H1 (cell line): Measurements from ENCODE around the gene RHOB. TPM values are rescaled to one million over a fixed set of nuclear protein-coding genes. Genes with fewer than 3 reads are reported as not detected.

Source experiments
- CTCF ChIA-PET: fragments of 300-600 bp; sonication (Branson Sonifier 250); formaldehyde crosslinking; loops from one replicate; lab custom pipeline; 2021; ENCODE audit not compliant: partially characterized antibody; lab: Charles Lee
- POLR2A ChIA-PET: fragments of 300-600 bp; sonication (Branson Sonifier 250); formaldehyde crosslinking; loops from one replicate; lab custom pipeline; 2021; ENCODE audit warnings: inconsistent platforms; ENCODE audit not compliant: partially characterized antibody; lab: Charles Lee
- DNase-seq, 2 experiments: peaks; one replicate each; pipeline versions ENCODE4 v3.0.0 to v3.0.0-alpha.2; 2010 to 2022; ENCODE audit warnings: low spot score in 2 of 2, low read depth in 1 of 2, mixed read lengths in 1 of 2
- FAIRE-seq: peaks from 2 replicates; lab custom pipeline; 2011; peaks lifted over from hg19 to GRCh38; lab: Jason Lieb, UNC
- H2AFZ ChIP-seq: 2 replicates; pipeline ENCODE4 v1.8.1; 2012; ENCODE audit warnings: low read length, inconsistent platforms
- H2AK5ac ChIP-seq: 2 replicates; pipeline ENCODE4 v1.6.1; 2013; ENCODE audit warnings: low read depth, low read length
- H2BK120ac ChIP-seq: replicated peaks from 2 replicates; pipeline ENCODE3; 2013; ENCODE audit warnings: low read depth, low read length, inconsistent platforms
- H2BK12ac ChIP-seq: 2 replicates; pipeline ENCODE4 v1.6.1; 2013; ENCODE audit warnings: low read depth, low read length
- H2BK15ac ChIP-seq: 2 replicates; pipeline ENCODE4 v1.6.1; 2013; ENCODE audit warnings: low read length
- H2BK20ac ChIP-seq: 2 replicates; pipeline ENCODE4 v1.6.1; 2013; ENCODE audit warnings: low read length
- H2BK5ac ChIP-seq: 2 replicates; pipeline ENCODE4 v1.6.1; 2013; ENCODE audit warnings: low read depth, low read length
- H3K14ac ChIP-seq: 2 replicates; pipeline ENCODE4 v1.6.1; 2013; ENCODE audit warnings: inconsistent platforms; ENCODE audit not compliant: insufficient read length
- H3K18ac ChIP-seq: 2 replicates; pipeline ENCODE4 v1.6.1; 2013; ENCODE audit warnings: low read length; ENCODE audit errors: extremely low read depth
- H3K23ac ChIP-seq: 2 replicates; pipeline ENCODE4 v1.6.1; 2013; ENCODE audit warnings: inconsistent platforms; ENCODE audit not compliant: insufficient read length
- H3K23me2 ChIP-seq: 2 replicates; pipeline ENCODE4 v1.6.1; 2013; ENCODE audit warnings: low read depth, low read length
- H3K27ac ChIP-seq: 2 replicates; pipeline ENCODE4 v1.6.1; 2011; ENCODE audit warnings: low read depth, low read length, inconsistent platforms
- H3K27me3 ChIP-seq, 4 experiments: replicated peaks in 1 of 4; 1 replicate in 1 of 4; 2 replicates in 3 of 4; pipeline versions ENCODE4 v1.6.1 to v1.8.1; 2011 to 2013; ENCODE audit warnings: low read length in 3 of 4, mild to moderate bottlenecking in 3 of 4, inconsistent platforms in 2 of 4, mixed read lengths in 2 of 4, moderate library complexity in 1 of 4; ENCODE audit not compliant: control insufficient read depth in 3 of 4, insufficient read depth in 3 of 4; ENCODE audit errors: extremely low read depth in 1 of 4
- H3K36me3 ChIP-seq, 4 experiments: 2 replicates each; pipeline versions ENCODE4 v1.6.1 to v1.8.1; 2011 to 2013; ENCODE audit warnings: mild to moderate bottlenecking in 4 of 4, low read length in 3 of 4, moderate library complexity in 2 of 4, control low read depth in 1 of 4, inconsistent platforms in 1 of 4; ENCODE audit not compliant: insufficient read depth in 4 of 4, control insufficient read depth in 2 of 4
- H3K4ac ChIP-seq: replicated peaks from 2 replicates; pipeline ENCODE3; 2013; ENCODE audit warnings: low read length, low read depth, mixed read lengths, inconsistent platforms; ENCODE audit not compliant: insufficient read length
- H3K4me1 ChIP-seq, 4 experiments: replicated peaks in 1 of 4; 1 replicate in 1 of 4; 2 replicates in 3 of 4; pipeline versions ENCODE4 v1.6.1 to v1.8.1; 2011 to 2013; ENCODE audit warnings: low read length in 3 of 4, inconsistent platforms in 2 of 4, mixed read lengths in 1 of 4; ENCODE audit not compliant: insufficient read depth in 4 of 4, control insufficient read depth in 3 of 4
- H3K4me2 ChIP-seq, 2 experiments: 2 replicates each; pipeline versions ENCODE4 v1.6.1 to v1.8.1; 2011 to 2013; ENCODE audit warnings: low read depth in 2 of 2, low read length in 2 of 2, control low read depth in 1 of 2, inconsistent platforms in 1 of 2, mild to moderate bottlenecking in 1 of 2; ENCODE audit not compliant: insufficient read depth in 1 of 2
- H3K4me3 ChIP-seq, 4 experiments: fragments of 200-600, 300-600 bp in 1 of 4; sonication (generic), shearing (Covaris generic), sonication (Bioruptor Twin) in 1 of 4; 2 replicates each; pipeline versions ENCODE4 v1.5.1 to v1.8.1; 2011 to 2016; ENCODE audit warnings: low read length in 4 of 4, low read depth in 3 of 4, control low read depth in 2 of 4, inconsistent platforms in 2 of 4, mild to moderate bottlenecking in 2 of 4, mixed read lengths in 1 of 4, moderate library complexity in 1 of 4; ENCODE audit not compliant: insufficient read depth in 2 of 4; ENCODE audit errors: extremely low read depth in 1 of 4
- H3K56ac ChIP-seq: replicated peaks from 2 replicates; pipeline ENCODE3; 2013; ENCODE audit warnings: low read depth, mild to moderate bottlenecking, mixed read lengths, low read length, inconsistent platforms; ENCODE audit not compliant: insufficient read length
- H3K79me1 ChIP-seq: 2 replicates; pipeline ENCODE4 v1.6.1; 2013; ENCODE audit warnings: low read depth, low read length, control low read depth
- H3K79me2 ChIP-seq, 2 experiments: 2 replicates each; pipeline versions ENCODE4 v1.6.1 to v1.8.1; 2012 to 2013; ENCODE audit warnings: low read length in 2 of 2, mild to moderate bottlenecking in 2 of 2, inconsistent platforms in 1 of 2; ENCODE audit not compliant: insufficient read depth in 2 of 2, control insufficient read depth in 1 of 2
- H3K9ac ChIP-seq, 4 experiments: replicated peaks in 1 of 4; 1 replicate in 1 of 4; 2 replicates in 3 of 4; pipeline versions ENCODE4 v1.6.1 to v1.8.1; 2011 to 2013; ENCODE audit warnings: low read depth in 3 of 4, low read length in 3 of 4, control low read depth in 2 of 4, mild to moderate bottlenecking in 2 of 4, moderate library complexity in 2 of 4, inconsistent platforms in 1 of 4; ENCODE audit errors: extremely low read depth in 1 of 4
- H3K9me3 ChIP-seq, 2 experiments: 2 replicates each; pipeline versions ENCODE4 v1.6.1 to v1.8.1; 2012 to 2013; ENCODE audit warnings: mild to moderate bottlenecking in 2 of 2, moderate library complexity in 2 of 2, control low read depth in 1 of 2, inconsistent platforms in 1 of 2, low read depth in 1 of 2, low read length in 1 of 2, mixed read lengths in 1 of 2; ENCODE audit not compliant: insufficient read depth in 2 of 2
- H4K20me1 ChIP-seq, 2 experiments: replicated peaks in 1 of 2; 2 replicates each; pipeline versions ENCODE3 to v1.8.1; 2011 to 2013; ENCODE audit warnings: inconsistent platforms in 2 of 2, low read length in 2 of 2, mild to moderate bottlenecking in 1 of 2; ENCODE audit not compliant: insufficient read depth in 2 of 2, control insufficient read depth in 1 of 2
- H4K5ac ChIP-seq: 2 replicates; pipeline ENCODE4 v1.6.1; 2013; ENCODE audit warnings: low read length, low read depth, mixed read lengths, inconsistent platforms; ENCODE audit not compliant: insufficient read length
- H4K8ac ChIP-seq: 2 replicates; pipeline ENCODE4 v1.8.0; 2013; ENCODE audit warnings: mild to moderate bottlenecking, moderate library complexity, low read length, inconsistent platforms; ENCODE audit not compliant: insufficient read depth; ENCODE audit errors: extremely low read depth
- H4K91ac ChIP-seq: replicated peaks from 2 replicates; pipeline ENCODE3; 2013; ENCODE audit warnings: low read length, mixed read lengths, inconsistent platforms; ENCODE audit not compliant: insufficient read length
- BCL11A ChIP-seq, 2 experiments: IDR thresholded peaks; one replicate each; pipeline ENCODE4 v1.6.1; 2011; ENCODE audit warnings: low read depth in 2 of 2, low read length in 2 of 2, mild to moderate bottlenecking in 2 of 2
- CBX5 ChIP-seq: fragments of 300-800, 300-1000 bp; sonication (generic); IDR thresholded peaks from 2 replicates; pipeline ENCODE4 v1.7.1; 2016; ENCODE audit warnings: antibody characterized with exemption, low read length, low read depth
- CBX8 ChIP-seq: fragments of 300-800, 300-1000 bp; sonication (generic); IDR thresholded peaks from 2 replicates; pipeline ENCODE4 v1.7.1; 2016; ENCODE audit warnings: low read depth, low read length, borderline replicate concordance
- KDM1A ChIP-seq: fragments of 200-600, 300-600 bp; sonication (generic); IDR thresholded peaks from 2 replicates; pipeline ENCODE4 v1.7.1; 2016; ENCODE audit warnings: mild to moderate bottlenecking, low read length, borderline replicate concordance
- MAFK ChIP-seq: IDR thresholded peaks from 2 replicates; pipeline ENCODE4 v1.6.1; 2012; ENCODE audit warnings: low read depth, mild to moderate bottlenecking, improper control_type of control experiment, low read length
- NRF1 ChIP-seq: IDR thresholded peaks from 2 replicates; pipeline ENCODE4 v1.6.1; 2011; ENCODE audit warnings: mild to moderate bottlenecking, low read depth, low read length, improper control_type of control experiment
- POLR2A ChIP-seq, 2 experiments: IDR thresholded peaks; 1 replicate in 1 of 2; 2 replicates in 1 of 2; pipeline ENCODE4 v1.6.1; 2011; ENCODE audit warnings: low read depth in 2 of 2, low read length in 2 of 2, mild to moderate bottlenecking in 2 of 2; ENCODE audit errors: control extremely low read depth in 1 of 2
- RNF2 ChIP-seq: fragments of 200-900, 300-1000 bp; sonication (generic); IDR thresholded peaks from 2 replicates; pipeline ENCODE4 v1.7.1; 2016; ENCODE audit warnings: borderline replicate concordance, low read depth, mild to moderate bottlenecking, antibody characterized with exemption, low read length; ENCODE audit not compliant: poor library complexity, severe bottlenecking; ENCODE audit errors: missing control alignments
- TAF1 ChIP-seq: IDR thresholded peaks from 2 replicates; pipeline ENCODE4 v1.6.1; 2011; ENCODE audit warnings: mild to moderate bottlenecking, low read depth, low read length
- WGBS, 2 experiments: shearing (Covaris generic) in 1 of 2; methylation state at CpG; one replicate each; pipeline versions ENCODE4 v1.1.6 to v1.1.7; 2013 to 2015; ENCODE audit warnings: low lambda C conversion rate in 2 of 2, mixed read lengths in 2 of 2, inconsistent platforms in 1 of 2, low coverage in 1 of 2, missing lambda C conversion rate in 1 of 2; ENCODE audit not compliant: insufficient replicate concordance in 2 of 2, insufficient coverage in 1 of 2, insufficient read length in 1 of 2; ENCODE audit errors: extremely low coverage in 1 of 2, missing lambda C conversion rate in 1 of 2; 5-methylcytosine and 5-hydroxymethylcytosine counted together
- polyA plus RNA-seq, 7 experiments: library from polyadenylated mRNA; depleted of rRNA in 3 of 7; stranded (reverse) in 5 of 7; unstranded in 2 of 7; fragments of >200 nt in 5 of 7; fragments of 200-250 nt in 2 of 7; gene quantifications; 1 replicate in 5 of 7; 2 replicates in 1 of 7; 4 replicates in 1 of 7; pipeline versions ENCODE4 v1.2.1 to v1.2.3, GENCODE V29; 2011 to 2013; ENCODE audit warnings: missing spikeins in 2 of 7, mixed read lengths in 2 of 7
- total RNA-seq: library from RNA; stranded (reverse); fragmentation: NEBNext Ultra II Directional; extraction: Animal tissue kit (Norgen Biotek cat#: 25700); gene quantifications from 2 replicates; pipeline ENCODE4 v1.2.1, GENCODE V29; 2021

The RHOB gene
- total and polyA plus RNA-seq, 2 of the 8 experiments (the other 6 are each of a cell fraction or from before 2014, with no cell fraction given): 9.3 to 9.5 TPM

DNA sequence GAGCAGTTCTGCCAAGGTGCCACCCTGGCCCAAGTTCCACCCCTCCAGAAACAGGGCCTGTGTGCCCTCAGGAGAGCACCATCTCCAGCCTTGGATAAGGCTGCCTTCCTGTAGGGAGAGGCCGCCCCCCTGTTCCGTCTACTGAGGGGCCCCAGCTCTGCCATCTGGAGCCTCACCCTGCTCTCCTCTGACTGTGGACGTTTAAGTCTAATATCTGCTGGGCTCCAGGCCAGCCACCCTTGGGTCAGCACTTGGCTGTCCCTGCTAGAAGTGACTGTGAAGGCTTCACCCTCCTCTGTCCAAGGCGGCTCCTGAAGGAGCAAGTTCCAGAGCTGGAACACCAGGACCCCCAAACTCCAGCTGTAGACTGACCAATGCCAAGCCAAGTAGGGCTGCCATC is 26.3 kb downstream of the RHOB start:
- no peak overlapping the region for H2AK5ac ChIP-seq
- FAIRE-seq: no peak
- no peaks in the 10 kb centered on the region for H3K79me1 ChIP-seq
- DNase-seq: no peak
- no peak overlapping the region for H2AFZ ChIP-seq
- no peak overlapping the region; the same call in 1 of the 2 replicates for H4K8ac ChIP-seq
- H3K4me2 ChIP-seq: no peak overlapping the region
- H2BK20ac ChIP-seq: no peak overlapping the region
- H3K27ac ChIP-seq: no peak overlapping the region
- H3K23me2 ChIP-seq: no peaks in the 10 kb centered on the region
- H4K91ac ChIP-seq: no peak overlapping the region
- H3K36me3 ChIP-seq: no peaks in the 10 kb centered on the region
- H3K23ac ChIP-seq: no peak overlapping the region
- no peak for TF ChIP-seq NRF1
- TF ChIP-seq BCL11A (IDR thresholded peaks at IDR 0.05; ENCODE audit: low read depth in 2 of 2, low read length in 2 of 2): no peak
- no peak for TF ChIP-seq CBX5
- TF ChIP-seq POLR2A (IDR thresholded peaks at IDR 0.05; ENCODE audit: control extremely low read depth in 1 of 2, low read depth in 2 of 2, low read length in 2 of 2): no peak
- TF ChIP-seq MAFK: no peak
- TF ChIP-seq CBX8: no peak
- no peak for TF ChIP-seq TAF1
- TF ChIP-seq KDM1A: no peak
- no peak for TF ChIP-seq RNF2
- TF ChIP-seq, all 59 proteins: peak for 0
- Histone ChIP-seq H3K18ac (no peak overlapping the region), H3K4ac (no peak overlapping the region), H2BK15ac (no peak overlapping the region), H3K4me1 (peaks cover 0 to 2% (median 0%) of the 10 kb centered on the region in 4 experiments; a peak in 1 of 7 replicates), H2BK12ac (no peak overlapping the region), H3K14ac (no peak overlapping the region), H4K5ac (no peak overlapping the region), H4K20me1 (no peaks in the 10 kb centered on the region), H3K27me3 (no peaks in the 10 kb centered on the region), H3K9ac (no peak overlapping the region), H3K79me2 (no peaks in the 10 kb centered on the region), H3K56ac (no peak overlapping the region), H2BK120ac (no peak overlapping the region), H3K4me3 (no peak overlapping the region), H2BK5ac (no peak overlapping the region), H3K9me3 (no peaks in the 10 kb centered on the region)
- WGBS, 2 experiments: 79% methylated on average over 4 of the region's 4 CpGs; no CpG with 5 or more reads in 1 of the 2 experiments
- ChIA-PET CTCF (interaction anchor here (1.1 to 1.4 kb wide), 3 partner anchors 13 to 188 kb away, joined by 3 to 4 read pairs (median 3); no protein-coding TSS in a partner anchor), POLR2A (no interaction called here)
